Measurements from ENCODE around the gene ST6GALNAC5. TPM values are rescaled to one million over a fixed set of nuclear protein-coding genes. Genes with fewer than 3 reads are reported as not detected.

ST6GALNAC5 gene
- total and polyA plus RNA-seq, 2 donors (not counting 3 experiments of a cell fraction or from before 2014, with no cell fraction given): not detected

- FAIRE-seq: no peak
- H3K4me2 ChIP-seq (ENCODE audit: insufficient read depth, low read length): no peak overlapping the region
- no peaks in the 10 kb centered on the region for H3K9me1 ChIP-seq (replicated peaks; ENCODE audit: control insufficient read depth, extremely low read depth, insufficient read depth, low read length)
- no peak overlapping the region for H3K4me3 ChIP-seq (replicated peaks in 1 of 3; ENCODE audit: insufficient read depth in 1 of 3, low read depth in 1 of 3, low read length in 3 of 3)
- no peak overlapping the region for H2AFZ ChIP-seq (ENCODE audit: low read depth, low read length)
- ChIA-PET POLR2A (no interaction called here), CTCF (no interaction called here)
- H3K27me3 ChIP-seq (ENCODE audit: control insufficient read depth in 2 of 2, insufficient read depth in 2 of 2, low read length in 2 of 2): peaks cover 3 to 5% of the 10 kb centered on the region in 2 experiments
- no peaks in the 10 kb centered on the region for H3K9me3 ChIP-seq (replicated peaks; ENCODE audit: control insufficient read depth, insufficient read depth, low read length)
- no peaks in the 10 kb centered on the region for H3K36me3 ChIP-seq (ENCODE audit: control insufficient read depth in 2 of 2, extremely low read depth in 1 of 2, insufficient read depth in 2 of 2, low read length in 2 of 2)
- dilution Hi-C loops (cut with MboI; ENCODE audit: extremely low pct_ligation_motif_present, low sequenced_read_pairs): no loop called here
- no peak overlapping the region for H3K27ac ChIP-seq (ENCODE audit: insufficient read depth, low read depth, low read length)
- intact Hi-C loops (cut with micrococcal nuclease): no loop called here
- H3K79me2 ChIP-seq (ENCODE audit: control insufficient read depth, insufficient read depth, low read length): no peaks in the 10 kb centered on the region
- no peak for DNase-seq (ENCODE audit: low read depth, low spot score)
- H4K20me1 ChIP-seq (replicated peaks; ENCODE audit: control insufficient read depth, extremely low read depth, insufficient read depth, low read length): no peaks in the 10 kb centered on the region
- TF ChIP-seq FOS (IDR thresholded peaks at IDR 0.05; ENCODE audit: borderline replicate concordance, insufficient read depth, low read length) (no peak), GATA2 (IDR thresholded peaks at IDR 0.05; ENCODE audit: insufficient read depth, insufficient read length, low read depth, low read length) (no peak), CTCF (IDR thresholded peaks at IDR 0.05; ENCODE audit: extremely low read depth in 1 of 2, insufficient read depth in 1 of 2, low read depth in 1 of 2, low read length in 2 of 2) (no peak), POLR2AphosphoS5 (IDR thresholded peaks at IDR 0.05; ENCODE audit: insufficient read depth, low read depth, low read length) (no peak), JUN (IDR thresholded peaks at IDR 0.05; ENCODE audit: borderline replicate concordance, insufficient read depth, insufficient read length, low read depth) (no peak), POLR2A (IDR thresholded peaks at IDR 0.05; ENCODE audit: low read depth, low read length) (no peak), MYC (IDR thresholded peaks at IDR 0.05; ENCODE audit: low read depth, low read length) (no peak), EZH2 (IDR thresholded peaks at IDR 0.05; ENCODE audit: borderline replicate concordance, low read depth, low read length, severe bottlenecking) (no peak), MAX (IDR thresholded peaks at IDR 0.05; ENCODE audit: insufficient read depth, insufficient read length) (no peak)
- no TSS peak for BruUV-seq (replicated peaks)
- H3K4me1 ChIP-seq (ENCODE audit: control insufficient read depth, extremely low read depth, insufficient read depth, low read length): no peaks in the 10 kb centered on the region
- H3K9ac ChIP-seq (replicated peaks; ENCODE audit: extremely low read depth, insufficient read depth, low read length): no peak overlapping the region
Measured at GRCh38 chr1:77064246-77064645, 197.0 kb downstream of the ST6GALNAC5 start.

All from endothelial cell of umbilical vein (primary cell).